ENCODE measurements around the gene NCKAP1. TPM values are rescaled to one million over a fixed set of nuclear protein-coding genes. Genes with fewer than 3 reads are reported as not detected.

The NCKAP1 gene
- total RNA-seq, 1 experiment from 2014 or later: 115 TPM

- ATAC-seq (no peak), DNase-seq (ENCODE audit: low read depth, low spot score) (no peak)
- peak overlapping the region; percentile 18; the same call in 1 of the 2 replicates for H3K4me2 ChIP-seq (ENCODE audit: low read length)
- intact Hi-C loops (cut with micrococcal nuclease): no loop called here
- no peak overlapping the region for H3K9ac ChIP-seq (ENCODE audit: low read length)
- BruUV-seq (replicated peaks): no TSS peak
- H3K9me3 ChIP-seq (ENCODE audit: control insufficient read depth in 1 of 2, insufficient read depth in 1 of 2, low read depth in 1 of 2, low read length in 2 of 2): no peaks in the 10 kb centered on the region
- H3K4me1 ChIP-seq (ENCODE audit: control insufficient read depth in 1 of 2, insufficient read depth in 2 of 2, low read length in 2 of 2): peaks cover 12 to 19% of the 10 kb centered on the region in 2 experiments; a peak in 3 of 4 replicates
- TF ChIP-seq REST (IDR thresholded peaks at IDR 0.05; ENCODE audit: low read depth) (no peak), TCF7L2 (IDR thresholded peaks at IDR 0.05; ENCODE audit: borderline replicate concordance, extremely low read depth, insufficient read depth, insufficient read length) (no peak), MAX (IDR thresholded peaks at IDR 0.05) (no peak), CTCF (IDR thresholded peaks at IDR 0.05 in 2 of 3, conservative IDR thresholded peaks at IDR 0.05 in 1 of 3; ENCODE audit: borderline replicate concordance in 1 of 3, insufficient read depth in 1 of 3, low read depth in 2 of 3, low read length in 2 of 3) (no peak), JUND (IDR thresholded peaks at IDR 0.05) (no peak), POLR2A (IDR thresholded peaks at IDR 0.05; ENCODE audit: borderline replicate concordance, extremely low read depth, insufficient read depth, insufficient read length) (no peak), ATF3 (IDR thresholded peaks at IDR 0.05) (no peak), EZH2phosphoT487 (IDR thresholded peaks at IDR 0.05; ENCODE audit: borderline replicate concordance) (no peak), FOSL1 (IDR thresholded peaks at IDR 0.05; ENCODE audit: low read depth) (no peak), EZH2 (IDR thresholded peaks at IDR 0.05) (no peak), POLR2AphosphoS5 (IDR thresholded peaks at IDR 0.05; ENCODE audit: low read depth, low read length) (no peak), EGR1 (IDR thresholded peaks at IDR 0.05; ENCODE audit: low read depth) (no peak), SP1 (IDR thresholded peaks at IDR 0.05; ENCODE audit: low read depth) (no peak), RAD21 (IDR thresholded peaks at IDR 0.05; ENCODE audit: low read depth) (no peak), SRF (IDR thresholded peaks at IDR 0.05; ENCODE audit: low read depth) (no peak), ELF1 (IDR thresholded peaks at IDR 0.05; ENCODE audit: borderline replicate concordance, low read depth) (no peak), YY1 (IDR thresholded peaks at IDR 0.05; ENCODE audit: extremely low read depth, insufficient replicate concordance, low read depth, low read length) (no peak)
- ChIA-PET POLR2A (no interaction called here), CTCF (no interaction called here), RAD21 (ENCODE audit: low non-redundant PET in 1 of 2, low total read pairs in 2 of 2, uncharacterized antibody in 2 of 2, unreplicated experiment in 2 of 2) (no interaction called here)
- H3K4me3 ChIP-seq (replicated peaks in 1 of 2; ENCODE audit: low read depth in 1 of 2, low read length in 2 of 2): no peak overlapping the region
- no peaks in the 10 kb centered on the region for H3K27me3 ChIP-seq (ENCODE audit: insufficient read depth, low read length)
- no peak overlapping the region for H3K27ac ChIP-seq (ENCODE audit: low read depth, low read length)
- H3K36me3 ChIP-seq (ENCODE audit: control insufficient read depth in 1 of 2, insufficient read depth in 2 of 2, low read length in 2 of 2): peaks cover 2 to 10% of the 10 kb centered on the region in 2 experiments; a peak in 2 of 4 replicates
- no peaks in the 10 kb centered on the region for H3K79me2 ChIP-seq (ENCODE audit: insufficient read depth, low read length)
- H3K9me2 ChIP-seq (ENCODE audit: insufficient read depth): no peaks in the 10 kb centered on the region
- H4K20me1 ChIP-seq (ENCODE audit: insufficient read depth): 0 out of 2 replicates have a peak, but pooled peaks cover 3% of the 10 kb centered on the region
- no peak overlapping the region for H2AFZ ChIP-seq (ENCODE audit: low read depth, low read length, poor library complexity, severe bottlenecking)
Measured at GRCh38 chr2:182916417-182916816, 121.8 kb downstream of the NCKAP1 start.
